NT2/D1 (cell line): ENCODE data around the gene KIF6.

ENCODE experiments used
- DNase-seq: peaks from one replicate; pipeline ENCODE4 v3.0.0-alpha.2; 2011; ENCODE audit warnings: low read depth, low spot score
- H3K27me3 ChIP-seq: 2 replicates; pipeline ENCODE4 v1.6.0; 2011; ENCODE audit warnings: mild to moderate bottlenecking; ENCODE audit not compliant: insufficient read length, insufficient read depth
- H3K36me3 ChIP-seq: 2 replicates; pipeline ENCODE4 v1.6.1; 2011; ENCODE audit warnings: mild to moderate bottlenecking, low read length, mixed read lengths; ENCODE audit not compliant: insufficient read depth, insufficient read length
- H3K4me1 ChIP-seq: 2 replicates; pipeline ENCODE4 v1.5.1; 2011; ENCODE audit not compliant: insufficient read depth, insufficient read length
- H3K4me3 ChIP-seq: 2 replicates; pipeline ENCODE4 v1.5.1; 2011; ENCODE audit warnings: low read depth; ENCODE audit not compliant: insufficient read length
- H3K9ac ChIP-seq: 2 replicates; pipeline ENCODE4 v1.6.0; 2011; ENCODE audit warnings: low read depth; ENCODE audit not compliant: insufficient read length
- H3K9me3 ChIP-seq: 2 replicates; pipeline ENCODE4 v1.5.1; 2011; ENCODE audit warnings: mild to moderate bottlenecking, low read length; ENCODE audit not compliant: insufficient read depth
- SUZ12 ChIP-seq: IDR thresholded peaks from 2 replicates; pipeline ENCODE4 v1.6.1; 2011; ENCODE audit not compliant: insufficient read length, insufficient read depth; ENCODE audit errors: extremely low read depth
- YY1 ChIP-seq: IDR thresholded peaks from 2 replicates; pipeline ENCODE4 v1.6.1; 2011; ENCODE audit not compliant: insufficient read length, insufficient read depth
- ZNF274 ChIP-seq: IDR thresholded peaks from 2 replicates; pipeline ENCODE4 v1.6.1; 2011; ENCODE audit warnings: mild to moderate bottlenecking, low read depth, low read length

KIF6 gene

DNA sequence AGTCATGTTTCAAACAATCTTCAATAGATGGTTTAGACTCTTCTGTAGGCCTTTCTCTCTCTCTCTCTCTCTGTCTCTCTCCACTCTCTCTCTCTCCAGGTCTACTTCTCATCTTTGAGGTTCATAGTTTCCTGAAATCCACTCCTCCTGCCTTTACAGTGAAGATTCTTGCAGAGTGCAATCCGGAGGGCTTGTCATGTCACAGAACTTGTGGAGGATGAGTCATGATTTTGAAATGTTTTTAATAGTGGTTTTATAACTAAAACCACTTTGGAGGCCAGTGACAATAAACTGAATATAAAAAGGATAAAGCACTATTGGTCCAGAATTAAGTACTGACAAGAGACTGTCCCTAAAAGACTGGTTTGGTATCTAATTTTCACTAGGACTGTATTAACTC lies 156.3 kb downstream of the KIF6 start:
- Histone ChIP-seq H3K27me3 (no peaks in the 10 kb centered on the region), H3K4me3 (no peak overlapping the region), H3K4me1 (no peaks in the 10 kb centered on the region), H3K9ac (no peak overlapping the region), H3K9me3 (no peaks in the 10 kb centered on the region), H3K36me3 (no peaks in the 10 kb centered on the region)
- no peak for TF ChIP-seq ZNF274
- no peak for TF ChIP-seq SUZ12
- no peak for TF ChIP-seq YY1
- DNase-seq: no peak

- Histone ChIP-seq H3K9ac (no peak overlapping the region), H3K36me3 (no peaks in the 10 kb centered on the region), H3K4me3 (no peak overlapping the region), H3K4me1 (no peaks in the 10 kb centered on the region), H3K9me3 (no peaks in the 10 kb centered on the region), H3K27me3 (no peaks in the 10 kb centered on the region)
- no peak for DNase-seq
- TF ChIP-seq YY1: no peak
Measured at GRCh38 chr6:39567091-39567490, 158.1 kb downstream of the KIF6 start.

DNA sequence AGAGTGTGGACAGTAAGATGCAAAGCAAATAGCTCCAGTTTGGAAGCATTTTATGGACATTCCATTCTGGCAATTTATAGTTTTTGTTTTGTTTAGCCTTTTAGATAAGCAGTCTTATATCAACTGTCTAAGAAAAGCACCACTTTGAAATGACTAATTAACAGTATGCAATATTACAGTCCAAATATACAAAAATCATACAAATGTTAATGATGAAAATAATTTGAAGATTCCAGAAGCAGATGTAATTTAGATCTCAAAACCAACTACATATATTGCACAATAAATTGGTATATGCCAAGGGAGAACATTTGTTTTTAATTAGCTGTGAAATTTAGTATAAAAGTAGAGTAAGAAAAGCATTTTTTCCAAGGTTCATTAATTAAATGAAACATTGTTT lies 158.8 kb downstream of the KIF6 start:
- no peaks in the 10 kb centered on the region for H3K9me3 ChIP-seq
- H3K27me3 ChIP-seq: no peaks in the 10 kb centered on the region
- DNase-seq: no peak
- no peaks in the 10 kb centered on the region for H3K4me1 ChIP-seq
- TF ChIP-seq ZNF274: no peak
- no peak for TF ChIP-seq YY1
- no peak for TF ChIP-seq SUZ12
- no peaks in the 10 kb centered on the region for H3K36me3 ChIP-seq
- H3K9ac ChIP-seq: no peak overlapping the region
- H3K4me3 ChIP-seq: no peak overlapping the region

DNA sequence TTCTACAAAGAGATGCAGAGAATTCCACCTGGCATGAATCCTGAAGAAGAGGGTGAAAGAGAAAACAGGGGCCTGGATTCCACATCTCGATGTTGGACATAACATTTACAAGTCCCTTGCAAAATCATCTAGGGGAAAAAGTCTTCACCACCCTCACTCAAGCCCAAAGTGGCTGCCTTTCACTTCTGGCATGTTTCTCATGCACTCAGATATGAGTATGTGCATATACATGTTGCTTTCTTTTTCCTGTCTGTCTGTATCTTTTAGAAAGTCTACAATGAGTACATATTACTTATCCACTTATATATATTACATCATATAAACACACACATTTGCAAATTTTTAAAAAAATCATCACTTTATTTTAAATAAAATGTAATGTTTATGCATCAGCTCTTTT lies 159.3 kb downstream of the KIF6 start:
- Histone ChIP-seq H3K36me3 (no peaks in the 10 kb centered on the region), H3K9ac (no peak overlapping the region), H3K27me3 (no peaks in the 10 kb centered on the region), H3K9me3 (no peaks in the 10 kb centered on the region), H3K4me3 (no peak overlapping the region), H3K4me1 (no peaks in the 10 kb centered on the region)
- TF ChIP-seq SUZ12 (no peak), YY1 (no peak), ZNF274 (no peak)
- no peak for DNase-seq

DNA sequence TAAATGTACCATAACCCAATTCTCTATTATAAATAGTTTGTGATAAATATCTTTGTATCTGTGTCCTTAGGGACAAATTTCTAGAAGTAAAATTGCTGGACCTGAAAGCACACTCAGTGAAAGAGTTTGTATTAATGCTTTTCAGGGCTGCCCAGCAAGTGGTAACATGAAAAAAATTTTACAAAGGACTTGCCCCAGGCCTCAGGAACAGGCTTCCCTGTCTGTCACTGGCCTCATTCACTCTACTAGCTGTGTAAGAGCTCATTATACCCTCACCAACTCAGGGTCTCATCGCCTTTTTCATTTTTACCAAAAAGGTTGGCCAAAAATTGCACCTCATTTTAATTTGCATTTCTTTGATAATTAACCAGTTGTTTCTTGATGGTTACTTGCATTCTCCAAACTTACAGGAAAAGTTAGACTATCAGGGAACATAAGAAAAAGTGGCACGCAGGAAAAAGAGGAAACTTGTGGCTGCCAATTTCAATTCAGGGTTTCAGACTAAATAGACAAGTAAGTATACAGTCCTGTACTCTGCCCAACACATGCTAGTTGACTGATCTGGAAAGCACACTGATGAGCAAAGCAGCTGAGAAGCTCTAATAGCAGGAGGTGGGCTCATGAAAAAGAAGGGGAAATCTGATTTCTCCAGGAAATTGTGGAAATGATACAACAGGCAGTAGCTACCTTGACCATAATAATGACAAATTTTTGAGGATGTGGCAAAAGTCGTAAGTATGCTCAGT lies 161.5 kb downstream of the KIF6 start:
- no peaks in the 10 kb centered on the region for H3K4me1 ChIP-seq
- DNase-seq: no peak
- no peaks in the 10 kb centered on the region for H3K36me3 ChIP-seq
- no peaks in the 10 kb centered on the region for H3K9me3 ChIP-seq
- H3K9ac ChIP-seq: no peak overlapping the region
- H3K27me3 ChIP-seq: no peaks in the 10 kb centered on the region
- no peak overlapping the region for H3K4me3 ChIP-seq
- no peak for TF ChIP-seq SUZ12
- TF ChIP-seq YY1: no peak
- TF ChIP-seq ZNF274: no peak

- no peak for DNase-seq
Measured at GRCh38 chr6:39561536-39562266, 163.5 kb downstream of the KIF6 start.

DNA sequence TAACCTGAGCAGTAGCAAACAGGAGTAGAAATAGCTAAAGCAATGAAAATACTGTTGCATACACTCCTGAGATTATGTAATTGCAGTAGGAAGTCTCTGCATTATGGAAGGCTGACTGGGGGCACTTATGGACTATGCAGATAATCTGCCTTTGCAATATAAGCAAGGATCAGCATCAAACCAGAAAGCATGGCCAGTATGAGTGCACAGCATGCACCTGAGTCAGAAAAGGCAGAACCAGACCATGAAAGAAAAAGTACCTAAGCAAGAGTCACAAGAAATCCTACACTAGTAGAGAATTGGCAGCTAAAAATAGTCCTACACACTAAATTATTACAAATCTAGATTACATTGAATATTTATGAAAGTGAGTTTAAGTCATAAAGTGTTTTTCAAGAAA lies 164.3 kb downstream of the KIF6 start:
- DNase-seq: no peak
- Histone ChIP-seq H3K36me3 (no peaks in the 10 kb centered on the region), H3K4me3 (no peak overlapping the region), H3K9ac (no peak overlapping the region), H3K4me1 (no peaks in the 10 kb centered on the region), H3K9me3 (no peaks in the 10 kb centered on the region), H3K27me3 (no peaks in the 10 kb centered on the region)
- no peak for TF ChIP-seq SUZ12
- TF ChIP-seq ZNF274: no peak
- no peak for TF ChIP-seq YY1

More at GRCh38 chr6:39561536-39562266, 163.5 kb downstream of the KIF6 start:
- no peak for TF ChIP-seq YY1
- no peak for TF ChIP-seq SUZ12
- TF ChIP-seq ZNF274: no peak
- Histone ChIP-seq H3K9ac (no peak overlapping the region), H3K4me1 (no peaks in the 10 kb centered on the region), H3K36me3 (no peaks in the 10 kb centered on the region), H3K4me3 (no peak overlapping the region), H3K9me3 (no peaks in the 10 kb centered on the region), H3K27me3 (no peaks in the 10 kb centered on the region)
